Fibroblast of the conjunctiva (primary cell): ENCODE data around the gene MLN.

Experiments used
- DNase-seq: peaks from one replicate; pipeline ENCODE4 v3.0.0-alpha.2; 2010; ENCODE audit warnings: low read depth

Gene MLN

GRCh38 chr6:33803571-33804053, at the start of gene MLN:
TSS of gene MLN (minus strand) at chr6:33804003. CDS start at chr6:33801163, 2,840 bp downstream.
- DNase-seq: no peak

GRCh38 chr6:33853026-33853425, 49.2 kb upstream of the MLN start:
- DNase-seq: no peak

- no peak for DNase-seq
Observed at GRCh38 chr6:33851959-33852358, 48.2 kb upstream of the MLN start.

- DNase-seq: no peak
Observed at GRCh38 chr6:33850869-33851541, 47.2 kb upstream of the MLN start.

- DNase-seq: no peak
Observed at GRCh38 chr6:33850296-33850695, 46.5 kb upstream of the MLN start.

GRCh38 chr6:33849500-33850075, 45.8 kb upstream of the MLN start:
- DNase-seq: no peak

- no peak for DNase-seq
Observed at GRCh38 chr6:33848484-33848883, 44.7 kb upstream of the MLN start.

GRCh38 chr6:33847867-33848266, 44.1 kb upstream of the MLN start:
- DNase-seq: no peak

- DNase-seq: no peak
Observed at GRCh38 chr6:33847078-33847477, 43.3 kb upstream of the MLN start.

GRCh38 chr6:33846226-33846625, 42.4 kb upstream of the MLN start:
- no peak for DNase-seq

- DNase-seq: no peak
Observed at GRCh38 chr6:33845031-33845745, 41.4 kb upstream of the MLN start.

- no peak for DNase-seq
Observed at GRCh38 chr6:33843131-33844121, 39.6 kb upstream of the MLN start.

GRCh38 chr6:33841868-33842267, 38.1 kb upstream of the MLN start:
- no peak for DNase-seq

- no peak for DNase-seq
Observed at GRCh38 chr6:33841070-33841469, 37.3 kb upstream of the MLN start.

- DNase-seq: peak; percentile 86
Observed at GRCh38 chr6:33840048-33840926, 36.5 kb upstream of the MLN start.

- DNase-seq: no peak
Observed at GRCh38 chr6:33839399-33840047, 35.7 kb upstream of the MLN start.

GRCh38 chr6:33838983-33839382, 35.2 kb upstream of the MLN start:
- no peak for DNase-seq

GRCh38 chr6:33837971-33838665, 34.3 kb upstream of the MLN start:
- no peak for DNase-seq

GRCh38 chr6:33836806-33837469, 33.1 kb upstream of the MLN start:
- DNase-seq: no peak
